Measurements from ENCODE around the gene CAMKV.

GRCh38 chr3:49901366-49902339 is 31.9 kb upstream of the CAMKV start:
- no peak for TF ChIP-seq ZNF274 (IDR thresholded peaks at IDR 0.05; ENCODE audit: low read depth, low read length)
- TF ChIP-seq SUZ12 (IDR thresholded peaks at IDR 0.05; ENCODE audit: extremely low read depth, insufficient read depth, insufficient read length) = no peak
- TF ChIP-seq YY1 (IDR thresholded peaks at IDR 0.05; ENCODE audit: insufficient read depth, insufficient read length) = no peak

All from NT2/D1 (cell line).